Measurements from ENCODE around the gene CLRN1.
"Not testable (repeated sequence)": the region's sequence is repeated elsewhere in the genome, so short reads cannot be mapped to it uniquely, and the experiment has no call there.

CLRN1 gene

GRCh38 chr3:150972366-150973071 lies at the start of gene CLRN1:
Gene CLRN1, minus strand, starts transcription at chr3:150972727. Its CDS starts 19 bp downstream, at chr3:150972708.
- no peak for DNase-seq

GRCh38 chr3:151016478-151016795 lies 43.9 kb upstream of the CLRN1 start:
- no peak for DNase-seq

- DNase-seq: no peak
Observed at GRCh38 chr3:151015767-151016477, 43.4 kb upstream of the CLRN1 start.

- DNase-seq: no peak
Observed at GRCh38 chr3:151015181-151015580, 42.7 kb upstream of the CLRN1 start.

- no peak for DNase-seq
Observed at GRCh38 chr3:151014501-151015018, 42.0 kb upstream of the CLRN1 start.

- no peak for DNase-seq
Observed at GRCh38 chr3:151012753-151013152, 40.2 kb upstream of the CLRN1 start.

GRCh38 chr3:151011427-151011826 lies 38.9 kb upstream of the CLRN1 start:
- no peak for DNase-seq

- no peak for DNase-seq
Observed at GRCh38 chr3:151009981-151010380, 37.5 kb upstream of the CLRN1 start.

- no peak for DNase-seq
Observed at GRCh38 chr3:151009430-151009829, 36.9 kb upstream of the CLRN1 start.

GRCh38 chr3:151008699-151009098 lies 36.2 kb upstream of the CLRN1 start:
- no peak for DNase-seq

- no peak for DNase-seq
Observed at GRCh38 chr3:151003768-151004134, 31.2 kb upstream of the CLRN1 start.

GRCh38 chr3:151003029-151003767 lies 30.7 kb upstream of the CLRN1 start:
- DNase-seq: no peak

GRCh38 chr3:151002003-151002981 lies 29.8 kb upstream of the CLRN1 start:
- no peak for DNase-seq

GRCh38 chr3:150998996-150999395 lies 26.5 kb upstream of the CLRN1 start:
- DNase-seq: no peak

GRCh38 chr3:150996731-150997130 lies 24.2 kb upstream of the CLRN1 start:
- no peak for DNase-seq

GRCh38 chr3:150995510-150995909 lies 23.0 kb upstream of the CLRN1 start:
- DNase-seq: no peak

GRCh38 chr3:150989208-150989607 lies 16.7 kb upstream of the CLRN1 start:
- DNase-seq: no peak

GRCh38 chr3:150988395-150988794 lies 15.9 kb upstream of the CLRN1 start:
- DNase-seq: not testable (repeated sequence)

- DNase-seq: no peak
Observed at GRCh38 chr3:150985711-150986110, 13.2 kb upstream of the CLRN1 start.

GRCh38 chr3:150984066-150984465 lies 11.5 kb upstream of the CLRN1 start:
- DNase-seq: no peak

- no peak for DNase-seq
Observed at GRCh38 chr3:150978566-150979148, 6.1 kb upstream of the CLRN1 start.

- no peak for DNase-seq
Observed at GRCh38 chr3:150975992-150976368, 3.5 kb upstream of the CLRN1 start.
